ENCODE data around the gene VWA7. TPM values are rescaled to one million over a fixed set of nuclear protein-coding genes. Genes with fewer than 3 reads are reported as not detected.

The VWA7 gene
- total and polyA plus RNA-seq, 10 donors, result 0.09 to 2.6 (median 1.1) TPM; not detected in 1

DNA sequence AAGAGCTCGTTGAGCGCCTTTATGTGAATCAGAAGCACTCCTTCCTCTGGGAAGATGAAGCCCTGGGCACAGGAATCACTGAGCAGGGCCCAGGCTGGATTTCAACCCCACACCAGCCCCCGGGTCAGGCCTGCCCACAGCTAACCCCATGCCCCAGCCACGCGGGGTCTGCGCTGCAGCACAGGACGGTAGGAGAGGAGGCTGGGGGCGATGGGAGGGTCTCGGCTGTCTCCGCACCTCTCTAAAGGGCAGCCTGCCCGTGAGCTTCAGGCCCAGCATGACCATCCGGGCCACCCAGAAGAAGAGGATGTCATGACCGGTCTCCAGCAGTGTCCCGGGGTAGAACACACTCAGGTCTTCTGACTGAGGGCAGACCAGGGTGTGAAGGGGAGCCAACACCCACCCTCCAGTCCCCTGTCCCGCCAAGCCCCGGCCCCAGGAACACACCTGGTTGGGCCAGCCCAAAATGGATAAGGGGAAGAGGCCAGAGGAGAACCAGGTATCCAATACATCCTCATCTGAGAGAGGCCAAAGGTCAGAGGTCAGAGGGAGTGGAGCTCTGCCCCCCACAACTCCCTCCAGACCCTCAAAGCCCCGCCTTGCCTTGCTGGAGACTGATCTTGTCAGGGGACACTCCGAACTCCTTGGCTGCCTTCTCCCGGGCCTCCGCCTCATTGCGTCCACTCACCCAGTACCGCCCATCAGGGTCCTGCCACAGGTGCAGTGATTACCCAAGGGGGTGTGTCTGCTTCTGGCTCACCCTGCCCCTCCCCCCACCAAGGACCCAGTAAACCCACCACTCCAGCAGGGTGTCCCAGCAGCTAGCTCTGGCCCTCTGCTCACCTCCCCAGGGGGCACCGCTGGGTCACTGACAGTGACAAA is 4.4 kb upstream of the VWA7 start:
- 90 to 97% (median 96%) methylated on average over 14 to 23 of the region's 23 CpGs for WGBS, 5 donors
- Histone ChIP-seq H3K4me1 (peaks cover 9 to 16% (median 12%) of the 10 kb centered on the region in 6 donors), H3K9me3 (no peaks in the 10 kb centered on the region), H3K36me3 (peaks cover 0 to 90% (median 78%) of the 10 kb centered on the region in 6 donors), H3K27me3 (replicated peaks in 1 of 7) (no peaks in the 10 kb centered on the region), H3K4me3 (no peak overlapping the region), H3K27ac (peak overlapping the region in 1 of 8 donors; percentile 4)
- intact Hi-C loops (cut with DNase I; ENCODE audit: low total_unique reads), result no loop called here
- DNase-seq, result no peak
- no peak for TF ChIP-seq POLR2A (IDR thresholded peaks at IDR 0.05)
- no peak for TF ChIP-seq POLR2AphosphoS5 (IDR thresholded peaks at IDR 0.05)
- TF ChIP-seq, protein P1, sequence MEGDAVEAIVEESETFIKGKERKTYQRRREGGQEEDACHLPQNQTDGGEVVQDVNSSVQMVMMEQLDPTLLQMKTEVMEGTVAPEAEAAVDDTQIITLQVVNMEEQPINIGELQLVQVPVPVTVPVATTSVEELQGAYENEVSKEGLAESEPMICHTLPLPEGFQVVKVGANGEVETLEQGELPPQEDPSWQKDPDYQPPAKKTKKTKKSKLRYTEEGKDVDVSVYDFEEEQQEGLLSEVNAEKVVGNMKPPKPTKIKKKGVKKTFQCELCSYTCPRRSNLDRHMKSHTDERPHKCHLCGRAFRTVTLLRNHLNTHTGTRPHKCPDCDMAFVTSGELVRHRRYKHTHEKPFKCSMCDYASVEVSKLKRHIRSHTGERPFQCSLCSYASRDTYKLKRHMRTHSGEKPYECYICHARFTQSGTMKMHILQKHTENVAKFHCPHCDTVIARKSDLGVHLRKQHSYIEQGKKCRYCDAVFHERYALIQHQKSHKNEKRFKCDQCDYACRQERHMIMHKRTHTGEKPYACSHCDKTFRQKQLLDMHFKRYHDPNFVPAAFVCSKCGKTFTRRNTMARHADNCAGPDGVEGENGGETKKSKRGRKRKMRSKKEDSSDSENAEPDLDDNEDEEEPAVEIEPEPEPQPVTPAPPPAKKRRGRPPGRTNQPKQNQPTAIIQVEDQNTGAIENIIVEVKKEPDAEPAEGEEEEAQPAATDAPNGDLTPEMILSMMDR (IDR thresholded peaks at IDR 0.05 in 8 of 11, conservative IDR thresholded peaks at IDR 0.05 in 3 of 11), result no peak

DNA sequence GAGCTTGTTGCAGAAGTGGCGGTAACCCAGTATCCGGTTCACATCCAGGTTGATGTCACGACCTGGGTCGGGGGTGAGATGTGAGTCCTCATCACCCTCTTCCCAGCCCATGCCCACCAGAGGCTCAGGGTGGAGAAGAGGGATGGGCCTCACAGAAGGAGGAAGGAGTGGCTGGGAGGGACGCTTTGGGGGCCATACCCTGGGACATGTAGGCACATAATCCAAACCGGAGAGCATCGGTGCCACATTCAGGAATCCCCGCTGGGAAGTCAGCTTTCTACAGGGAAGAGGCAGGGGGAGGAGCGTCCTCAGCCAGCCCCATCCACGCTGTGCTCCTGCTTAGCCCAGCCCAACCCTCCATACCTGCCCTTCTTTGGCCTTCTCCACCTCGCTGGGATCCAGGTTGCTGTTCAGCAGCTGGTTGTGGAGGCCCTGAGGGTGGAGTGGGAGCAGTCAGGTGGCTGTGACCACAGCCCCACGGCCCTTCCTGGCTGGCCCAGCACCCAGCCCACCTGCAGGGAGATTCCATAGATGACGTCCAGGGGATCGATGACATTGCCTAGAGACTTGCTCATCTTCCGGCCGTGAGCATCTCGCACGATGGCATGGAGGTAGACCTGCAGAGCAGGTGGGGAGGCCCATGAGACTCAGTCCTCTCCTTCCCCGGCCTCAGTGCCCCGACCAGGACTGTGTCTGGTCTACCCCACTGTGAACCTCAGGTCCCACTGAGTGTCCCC is 3.5 kb upstream of the VWA7 start:
- intact Hi-C loops (cut with DNase I; ENCODE audit: low total_unique reads), result no loop called here
- Histone ChIP-seq H3K27me3 (replicated peaks in 1 of 7) (no peaks in the 10 kb centered on the region), H3K27ac (no peak overlapping the region), H3K4me3 (no peak overlapping the region), H3K36me3 (peaks cover 0 to 82% (median 75%) of the 10 kb centered on the region in 6 donors), H3K4me1 (peaks cover 9 to 24% (median 16%) of the 10 kb centered on the region in 6 donors), H3K9me3 (no peaks in the 10 kb centered on the region)
- DNase-seq, result no peak
- TF ChIP-seq POLR2A (IDR thresholded peaks at IDR 0.05) (no peak), POLR2AphosphoS5 (IDR thresholded peaks at IDR 0.05) (no peak)
- TF ChIP-seq, protein P1 (IDR thresholded peaks at IDR 0.05 in 8 of 11, conservative IDR thresholded peaks at IDR 0.05 in 3 of 11), result no peak
- WGBS, 5 donors, result 88 to 96% (median 92%) methylated on average over 13 to 20 of the region's 20 CpGs

DNA sequence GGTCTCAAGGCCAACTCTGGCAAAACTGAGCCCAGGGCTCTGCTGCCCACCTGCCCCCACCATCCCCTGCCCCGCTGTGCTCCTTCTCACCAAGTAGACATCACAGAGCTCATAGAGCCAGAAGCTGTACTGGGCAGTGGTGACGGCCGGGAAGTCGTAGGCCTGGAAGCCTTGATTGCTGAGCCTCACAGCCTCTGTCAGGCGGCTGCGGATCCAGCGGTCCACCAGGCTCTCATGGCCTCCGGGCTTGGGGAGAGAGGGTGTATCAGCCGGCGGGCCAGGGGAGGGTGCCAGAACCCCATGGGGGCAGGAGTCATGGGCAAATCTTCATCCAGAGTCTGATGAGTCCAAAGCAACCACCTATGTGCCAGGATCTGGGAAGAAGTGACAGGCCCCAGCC is 2.8 kb upstream of the VWA7 start:
- Histone ChIP-seq H3K36me3 (peaks cover 0 to 74% (median 67%) of the 10 kb centered on the region in 6 donors), H3K9me3 (no peaks in the 10 kb centered on the region), H3K4me3 (no peak overlapping the region), H3K4me1 (peaks cover 9 to 30% (median 16%) of the 10 kb centered on the region in 6 donors), H3K27me3 (replicated peaks in 1 of 7) (no peaks in the 10 kb centered on the region), H3K27ac (no peak overlapping the region)
- TF ChIP-seq, protein P1 (IDR thresholded peaks at IDR 0.05 in 8 of 11, conservative IDR thresholded peaks at IDR 0.05 in 3 of 11), result no peak
- TF ChIP-seq POLR2AphosphoS5 (IDR thresholded peaks at IDR 0.05), result no peak
- TF ChIP-seq POLR2A (IDR thresholded peaks at IDR 0.05), result no peak
- WGBS, 5 donors, result 92 to 99% (median 97%) methylated on average over 5 to 10 of the region's 10 CpGs
- DNase-seq, result no peak
- intact Hi-C loops (cut with DNase I; ENCODE audit: low total_unique reads), result no loop called here

Measured in spleen (tissue), 11 donors.